ENCODE measurements around the gene PLA2G2D.
A peak's percentile ranks its signal among the peaks of the same experiment; 100 is the strongest.
"Not testable (repeated sequence)": the region's sequence is repeated elsewhere in the genome, so short reads cannot be mapped to it uniquely, and the experiment has no call there.

PLA2G2D gene

GRCh38 chr1:20142001-20142710 is 22.8 kb upstream of the PLA2G2D start:
- no peak for DNase-seq (ENCODE audit: low read depth)

DNA sequence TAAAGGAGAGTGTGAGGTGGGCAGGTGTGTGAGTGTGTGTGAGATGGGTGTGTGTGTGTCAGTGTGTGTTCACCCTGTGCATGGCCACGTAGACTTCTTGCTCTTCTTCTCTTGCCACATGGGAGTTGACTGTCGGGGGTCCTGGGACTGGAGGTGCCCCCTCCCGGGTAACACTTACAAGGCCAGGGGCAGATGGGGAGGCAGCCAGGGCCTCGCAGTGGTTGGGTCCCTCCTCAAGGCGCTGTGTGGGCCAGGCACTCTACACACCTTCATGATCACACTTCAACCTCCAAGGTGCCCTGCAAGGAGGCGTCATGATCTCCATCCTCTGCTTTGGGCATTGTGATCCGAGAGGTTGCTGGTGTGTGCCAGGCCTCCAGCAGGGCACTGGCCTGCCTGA is 22.1 kb upstream of the PLA2G2D start:
- DNase-seq (ENCODE audit: low read depth) = no peak

- DNase-seq (ENCODE audit: low read depth) = no peak
Measured at GRCh38 chr1:20141001-20141400, 21.7 kb upstream of the PLA2G2D start.

GRCh38 chr1:20139776-20140612 is 20.7 kb upstream of the PLA2G2D start:
- no peak for DNase-seq (ENCODE audit: low read depth)

GRCh38 chr1:20138961-20139550 is 19.7 kb upstream of the PLA2G2D start, which contains the start of gene PLA2G2F:
PLA2G2F (plus strand) TSS chr1:20139323; CDS start chr1:20139428, 105 bp downstream.
- no peak for DNase-seq (ENCODE audit: low read depth)

DNA sequence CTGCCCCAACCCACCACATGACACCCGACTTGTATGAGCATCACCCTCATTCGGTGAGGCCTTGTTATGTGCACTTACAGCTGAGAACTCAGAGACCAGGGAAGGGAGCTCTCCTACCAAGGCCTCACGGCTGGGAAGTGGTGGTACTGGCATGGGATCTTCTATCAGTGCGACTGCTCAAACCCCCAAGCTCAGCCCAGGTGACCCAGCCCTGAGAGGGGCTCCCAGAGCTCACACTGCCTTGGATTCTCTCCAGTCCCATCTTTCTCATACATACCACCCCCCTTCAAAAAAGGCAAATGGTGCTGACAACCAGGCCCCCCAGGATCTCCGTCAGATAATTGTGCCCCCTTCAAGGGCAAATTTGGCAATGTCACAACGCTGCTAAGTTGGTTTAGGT is 19.0 kb upstream of the PLA2G2D start:
- no peak for DNase-seq (ENCODE audit: low read depth)

- DNase-seq (ENCODE audit: low read depth) = no peak
Measured at GRCh38 chr1:20137604-20138003, 18.3 kb upstream of the PLA2G2D start.

GRCh38 chr1:20137055-20137454 is 17.7 kb upstream of the PLA2G2D start:
- DNase-seq (ENCODE audit: low read depth) = no peak

DNA sequence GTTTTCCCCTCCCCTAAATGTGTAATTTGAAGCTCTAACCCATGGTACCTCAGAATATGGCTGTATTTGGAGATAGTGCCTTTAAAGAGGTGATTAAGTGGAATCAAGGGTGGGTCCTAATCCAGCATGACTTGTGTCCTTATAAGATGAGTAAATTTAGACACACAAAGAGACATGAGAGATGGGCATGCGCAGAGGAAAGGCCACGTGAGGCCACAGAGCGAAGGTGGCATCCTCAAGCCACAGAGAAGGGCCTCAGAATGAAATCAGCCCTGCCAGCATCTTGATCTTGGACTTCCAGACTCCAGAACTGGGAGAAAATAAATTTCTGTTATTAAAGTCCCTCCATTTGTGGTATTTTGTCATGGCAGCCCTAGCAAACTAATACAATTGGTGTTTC is 16.9 kb upstream of the PLA2G2D start:
- DNase-seq (ENCODE audit: low read depth) = no peak

DNA sequence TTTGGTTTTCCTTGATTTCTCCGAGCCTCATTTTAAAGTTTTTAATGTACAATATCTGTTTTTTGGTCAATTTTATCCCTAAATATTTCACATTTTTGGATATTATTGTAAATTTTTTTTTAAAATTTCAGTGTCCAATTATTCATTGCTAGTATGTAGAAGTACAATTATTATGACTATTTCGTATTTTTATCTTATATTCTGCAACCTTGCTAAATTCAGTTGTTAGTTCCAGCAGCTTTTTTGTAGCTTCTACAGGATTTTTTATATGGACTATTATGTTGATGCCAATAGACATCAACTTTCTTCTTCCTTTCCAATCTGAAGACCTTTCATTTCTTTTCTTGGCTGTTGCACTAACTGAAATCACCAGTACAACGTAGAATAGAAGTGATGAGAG is 15.7 kb upstream of the PLA2G2D start:
- DNase-seq (ENCODE audit: low read depth) = no peak

GRCh38 chr1:20130518-20130917 is 11.2 kb upstream of the PLA2G2D start:
- DNase-seq (ENCODE audit: low read depth) = not testable (repeated sequence)

DNA sequence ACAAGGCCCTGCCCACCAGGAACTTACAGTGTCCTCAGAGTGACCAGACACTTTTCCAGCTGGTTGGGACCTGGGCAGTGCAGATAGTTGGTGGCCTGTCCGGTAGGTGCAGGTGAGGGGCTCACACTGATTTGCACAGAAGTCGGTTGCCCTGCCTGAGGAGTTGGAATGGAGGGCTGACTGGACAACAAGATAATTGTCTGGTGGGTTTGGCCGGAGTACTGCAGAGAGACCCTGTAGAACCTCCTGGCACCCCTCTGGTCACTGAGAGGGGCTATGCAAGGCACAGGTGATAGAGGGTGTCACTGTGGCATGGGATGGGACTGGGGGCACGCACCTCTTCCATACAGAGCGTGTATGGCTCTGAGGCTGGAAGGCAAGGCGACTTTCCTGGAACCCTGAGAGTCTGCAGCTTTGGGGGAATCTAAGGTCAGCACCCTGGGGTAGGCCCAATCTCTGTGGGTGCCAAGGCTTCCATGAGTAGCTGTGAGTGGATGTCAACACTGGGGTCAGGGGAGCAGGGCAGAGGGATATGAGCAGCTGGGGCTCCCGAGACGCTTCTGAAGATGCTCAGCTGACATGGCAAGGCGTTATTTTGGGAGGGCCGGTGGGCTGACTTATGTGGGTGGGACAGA is 7.6 kb upstream of the PLA2G2D start:
- DNase-seq (ENCODE audit: low read depth) = no peak

DNA sequence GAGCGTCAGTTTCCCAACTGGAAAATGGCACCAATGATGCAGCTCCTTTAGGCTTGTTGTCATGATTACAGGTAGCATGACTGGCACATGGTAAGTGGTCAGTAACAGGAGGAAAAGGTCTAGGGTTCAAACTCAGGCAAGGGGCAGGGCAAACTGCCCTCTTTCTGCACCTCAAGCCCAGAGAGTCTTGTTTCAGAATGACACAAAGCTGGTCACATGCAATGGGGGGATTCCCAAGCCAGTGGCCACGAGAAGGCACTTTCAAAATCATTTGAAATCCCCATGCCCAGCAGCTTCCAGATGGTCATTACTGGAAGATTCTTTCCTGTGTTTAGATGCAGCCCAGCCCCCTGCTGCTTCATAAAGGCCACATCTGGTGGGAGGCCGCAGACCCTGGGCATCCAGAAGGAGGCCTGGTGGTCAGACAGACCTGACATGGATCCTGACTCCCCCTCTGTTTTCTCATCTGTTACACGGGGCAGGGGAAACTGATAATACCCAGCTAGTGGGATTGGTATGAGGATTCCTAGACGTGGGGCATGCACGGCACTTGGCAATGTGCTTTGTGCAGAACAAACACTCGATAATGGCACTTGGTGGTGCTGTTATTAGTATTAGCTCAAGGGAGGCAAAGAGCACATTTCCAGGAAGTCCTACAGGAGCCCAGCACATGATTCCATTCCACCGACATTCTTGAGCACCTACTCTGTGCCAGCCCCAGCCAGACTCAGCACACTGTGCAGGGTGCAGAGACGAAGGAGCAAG is 6.9 kb upstream of the PLA2G2D start:
- no peak for DNase-seq (ENCODE audit: low read depth)

- DNase-seq (ENCODE audit: low read depth) = no peak
Measured at GRCh38 chr1:20125100-20125499, 5.8 kb upstream of the PLA2G2D start.

- peak; percentile 50 for DNase-seq (ENCODE audit: low read depth)
Measured at GRCh38 chr1:20124456-20125057, 5.2 kb upstream of the PLA2G2D start.

GRCh38 chr1:20123722-20124455 is 4.6 kb upstream of the PLA2G2D start:
- no peak for DNase-seq (ENCODE audit: low read depth)

GRCh38 chr1:20120796-20121195 is 1.5 kb upstream of the PLA2G2D start:
- no peak for DNase-seq (ENCODE audit: low read depth)

DNA sequence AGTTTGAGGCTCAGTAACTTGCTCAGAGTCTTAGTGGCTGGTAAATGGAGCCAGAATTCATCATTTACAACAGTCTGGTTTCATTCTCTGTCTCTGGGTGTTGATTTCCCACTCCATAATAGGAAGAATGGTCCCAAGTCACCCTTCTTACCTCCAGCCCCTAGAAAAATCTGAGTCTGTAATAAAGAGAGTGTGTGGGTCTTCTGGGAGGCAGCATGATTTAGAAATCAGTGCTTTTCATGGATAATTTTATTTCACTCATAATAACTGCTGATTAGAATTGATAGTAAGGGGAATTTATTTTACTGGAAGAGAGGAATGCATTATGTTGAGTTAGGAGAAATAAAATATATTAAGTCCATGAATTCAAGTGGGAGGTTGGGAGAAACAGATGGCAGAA is 2.1 kb downstream of the PLA2G2D start:
- DNase-seq (ENCODE audit: low read depth) = no peak

- DNase-seq (ENCODE audit: low read depth) = no peak
Measured at GRCh38 chr1:20115916-20116315, 3.4 kb downstream of the PLA2G2D start.

DNA sequence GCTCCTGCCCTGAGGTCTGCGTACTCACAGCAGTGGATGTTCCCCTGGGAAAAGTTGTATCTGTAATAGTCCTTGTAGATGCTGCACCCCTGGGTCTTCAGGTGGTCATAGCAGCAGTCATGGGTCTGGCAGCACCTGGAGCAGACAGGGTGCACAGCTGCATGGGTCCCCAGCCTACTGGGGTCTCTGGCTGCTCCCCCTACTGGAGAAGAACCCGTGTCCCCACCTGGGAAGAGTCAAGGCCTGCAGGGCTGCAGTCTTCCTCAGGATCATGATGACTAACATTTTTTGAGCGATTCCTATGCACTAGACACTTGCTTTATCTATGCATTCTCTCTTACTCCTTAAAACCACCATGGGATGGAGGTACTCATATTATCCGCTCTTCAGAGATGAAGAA is 3.9 kb downstream of the PLA2G2D start:
- no peak for DNase-seq (ENCODE audit: low read depth)

All from GM04504 (cell line).